IMR-90 (cell line): ENCODE results near the gene HYOU1. TPM values are rescaled to one million over a fixed set of nuclear protein-coding genes. Genes with fewer than 3 reads are reported as not detected.

Source experiments
- ATAC-seq: fragments of 200-7000 bp; cut with Tn5 transposase; 2 replicates; pipeline ENCODE4 v1.9.1; 2020; ENCODE audit warnings: low read depth, mild to moderate bottlenecking, moderate library complexity
- BruUV-seq: library from RNA; stranded (reverse); fragments of 400-500 nt; replicated peaks from 2 replicates; lab custom pipeline; 2021; lab: Mats Ljungman, UMichigan
- CTCF ChIA-PET: fragments of 300-600 bp; formaldehyde crosslinking; extraction: SDS; loops from one replicate; lab custom pipeline; 2021; ENCODE audit warnings: antibody characterized with exemption; lab: Yijun Ruan, JAX
- POLR2A ChIA-PET: fragments of 300-600 bp; sonication (Branson Sonifier 250); formaldehyde crosslinking; loops from one replicate; lab custom pipeline; 2022; ENCODE audit warnings: antibody characterized with exemption; ENCODE audit not compliant: unreplicated experiment; lab: Charles Lee
- DNase-seq: peaks from one replicate; pipeline ENCODE4 v3.0.0; 2013
- H2AFZ ChIP-seq: replicated peaks from 2 replicates; pipeline ENCODE3; 2013; ENCODE audit warnings: low read length, mild to moderate bottlenecking; ENCODE audit not compliant: poor library complexity
- H2AK5ac ChIP-seq: 2 replicates; pipeline ENCODE4 v1.6.1; 2013; ENCODE audit warnings: low read depth, low read length, inconsistent platforms
- H2AK9ac ChIP-seq: replicated peaks from 2 replicates; pipeline ENCODE3; 2013; ENCODE audit warnings: mild to moderate bottlenecking, low read depth, low read length, moderate library complexity; ENCODE audit not compliant: poor library complexity
- H2BK120ac ChIP-seq: 2 replicates; pipeline ENCODE4 v1.6.1; 2013; ENCODE audit warnings: low read depth, low read length, inconsistent platforms
- H2BK15ac ChIP-seq: 3 replicates; pipeline ENCODE4 v1.6.1; 2013; ENCODE audit warnings: low read depth, low read length, inconsistent platforms
- H2BK20ac ChIP-seq: 2 replicates; pipeline ENCODE4 v1.6.1; 2013; ENCODE audit warnings: low read depth, mild to moderate bottlenecking, inconsistent platforms, low read length, moderate library complexity
- H2BK5ac ChIP-seq: 2 replicates; pipeline ENCODE4 v1.6.1; 2013; ENCODE audit warnings: mild to moderate bottlenecking, low read depth, low read length, inconsistent platforms; ENCODE audit not compliant: poor library complexity, severe bottlenecking
- H3K14ac ChIP-seq: replicated peaks from 2 replicates; pipeline ENCODE4 v1.6.1; 2013; ENCODE audit warnings: low read depth, low read length, inconsistent platforms
- H3K18ac ChIP-seq: 2 replicates; pipeline ENCODE4 v1.6.1; 2013; ENCODE audit warnings: low read depth, low read length, control low read depth
- H3K23ac ChIP-seq: 2 replicates; pipeline ENCODE4 v1.6.1; 2013; ENCODE audit warnings: low read depth, low read length, inconsistent platforms
- H3K27ac ChIP-seq: 2 replicates; pipeline ENCODE4 v1.5.1; 2013; ENCODE audit warnings: mild to moderate bottlenecking, control low read depth, low read length; ENCODE audit not compliant: insufficient read depth
- H3K27me3 ChIP-seq: 2 replicates; pipeline ENCODE4 v1.6.1; 2013; ENCODE audit warnings: low read length; ENCODE audit not compliant: control insufficient read depth, insufficient read depth
- H3K36me3 ChIP-seq: 2 replicates; pipeline ENCODE4 v1.6.1; 2013; ENCODE audit warnings: low read length, mixed read lengths; ENCODE audit not compliant: control insufficient read depth, insufficient read depth
- H3K4ac ChIP-seq: 2 replicates; pipeline ENCODE4 v1.6.1; 2013; ENCODE audit warnings: low read depth, low read length, inconsistent platforms
- H3K4me1 ChIP-seq: 2 replicates; pipeline ENCODE4 v1.6.1; 2013; ENCODE audit warnings: low read length, mixed read lengths; ENCODE audit not compliant: control insufficient read depth, insufficient read depth
- H3K4me2 ChIP-seq: 2 replicates; pipeline ENCODE4 v1.6.1; 2013; ENCODE audit warnings: low read depth, mild to moderate bottlenecking, control low read depth, low read length, moderate library complexity
- H3K4me3 ChIP-seq: 2 replicates; pipeline ENCODE4 v1.5.1; 2013; ENCODE audit warnings: low read depth, mild to moderate bottlenecking, control low read depth, low read length, moderate library complexity; ENCODE audit not compliant: insufficient read depth
- H3K56ac ChIP-seq: 2 replicates; pipeline ENCODE4 v1.6.1; 2013; ENCODE audit warnings: low read length, inconsistent platforms; ENCODE audit not compliant: insufficient read depth; ENCODE audit errors: extremely low read depth
- H3K79me1 ChIP-seq, 2 experiments: 2 replicates each; pipeline ENCODE4 v1.6.1; 2013; ENCODE audit warnings: low read length in 2 of 2, inconsistent platforms in 1 of 2, low read depth in 1 of 2
- H3K9ac ChIP-seq: 2 replicates; pipeline ENCODE4 v1.6.1; 2013; ENCODE audit warnings: low read depth, low read length, control low read depth
- H3K9me1 ChIP-seq: 2 replicates; pipeline ENCODE4 v1.6.1; 2013; ENCODE audit warnings: low read length, inconsistent platforms; ENCODE audit not compliant: insufficient read depth
- H3K9me3 ChIP-seq: 2 replicates; pipeline ENCODE4 v1.6.1; 2013; ENCODE audit warnings: low read length; ENCODE audit not compliant: control insufficient read depth, insufficient read depth
- H4K20me1 ChIP-seq: 2 replicates; pipeline ENCODE4 v1.6.1; 2013; ENCODE audit warnings: low read length, inconsistent platforms; ENCODE audit not compliant: insufficient read depth
- H4K5ac ChIP-seq: 2 replicates; pipeline ENCODE4 v1.6.1; 2013; ENCODE audit warnings: mild to moderate bottlenecking, low read depth, low read length, control low read depth
- H4K8ac ChIP-seq, 2 experiments: 2 replicates each; pipeline ENCODE4 v1.6.1; 2013; ENCODE audit warnings: low read depth in 2 of 2, low read length in 2 of 2, control low read depth in 1 of 2, inconsistent platforms in 1 of 2
- H4K91ac ChIP-seq: 2 replicates; pipeline ENCODE4 v1.6.1; 2013; ENCODE audit warnings: low read depth, low read length, inconsistent platforms; ENCODE audit not compliant: insufficient read depth
- BHLHE40 ChIP-seq: fragments of 150-350 bp; IDR thresholded peaks from 2 replicates; pipeline ENCODE4 v1.6.1; 2016; ENCODE audit warnings: mild to moderate bottlenecking, low read depth, low read length
- CEBPB ChIP-seq: IDR thresholded peaks from 2 replicates; pipeline ENCODE4 v1.6.1; 2012; ENCODE audit warnings: low read depth, low read length, improper control_type of control experiment
- CHD1 ChIP-seq: IDR thresholded peaks from 2 replicates; pipeline ENCODE4 v1.6.1; 2012; ENCODE audit warnings: low read depth, low read length, improper control_type of control experiment
- FOS ChIP-seq: fragments of 150-350 bp; IDR thresholded peaks from 2 replicates; pipeline ENCODE4 v1.6.1; 2016; ENCODE audit warnings: low read depth, low read length
- MAZ ChIP-seq: IDR thresholded peaks from 2 replicates; pipeline ENCODE4 v1.6.1; 2012; ENCODE audit warnings: low read depth, mild to moderate bottlenecking, low read length, improper control_type of control experiment, moderate library complexity, borderline replicate concordance
- MXI1 ChIP-seq: IDR thresholded peaks from 2 replicates; pipeline ENCODE4 v1.6.1; 2012; ENCODE audit warnings: low read depth, mild to moderate bottlenecking, low read length, moderate library complexity, borderline replicate concordance
- NFE2L2 ChIP-seq: fragments of 150-350 bp; IDR thresholded peaks from 2 replicates; pipeline ENCODE4 v1.6.1; 2016; ENCODE audit warnings: low read depth, mild to moderate bottlenecking, low read length
- RAD21 ChIP-seq: IDR thresholded peaks from 2 replicates; pipeline ENCODE4 v1.6.1; 2012; ENCODE audit warnings: low read length, improper control_type of control experiment
- RCOR1 ChIP-seq: IDR thresholded peaks from 2 replicates; pipeline ENCODE4 v1.6.1; 2012; ENCODE audit warnings: mild to moderate bottlenecking, low read length, improper control_type of control experiment; ENCODE audit not compliant: insufficient replicate concordance
- RFX5 ChIP-seq: IDR thresholded peaks from 2 replicates; pipeline ENCODE4 v1.8.0; 2012; ENCODE audit warnings: low read depth, mild to moderate bottlenecking, low read length, moderate library complexity
- SMC3 ChIP-seq: fragments of 150-350 bp; IDR thresholded peaks from 2 replicates; pipeline ENCODE4 v1.6.1; 2016; ENCODE audit warnings: low read depth, mild to moderate bottlenecking, antibody characterized with exemption, low read length, moderate library complexity
- USF2 ChIP-seq: fragments of 150-350 bp; IDR thresholded peaks from 2 replicates; pipeline ENCODE4 v1.6.1; 2017; ENCODE audit warnings: mild to moderate bottlenecking, antibody characterized with exemption, low read length, low read depth
- WGBS, 2 experiments: methylation state at CpG; one replicate each; pipeline versions ENCODE4 v1.1.5 to v1.1.7; 2013; ENCODE audit warnings: missing lambda C conversion rate in 2 of 2; ENCODE audit not compliant: insufficient read length in 1 of 2; ENCODE audit errors: extremely low coverage in 2 of 2; 5-methylcytosine and 5-hydroxymethylcytosine counted together
- dilution Hi-C: fragments of 300-500 bp; cut with HindIII; formaldehyde crosslinking; loops from one replicate; pipeline ENCODE4 v1.14.3; 2018; ENCODE audit warnings: low sequenced_read_pairs; ENCODE audit not compliant: unreplicated experiment
- in situ Hi-C: fragments of 300-500 bp; cut with MboI; formaldehyde crosslinking; loops from 3 replicates; pipeline ENCODE4 v1.14.3; 2019; ENCODE audit warnings: low sequenced_read_pairs, inconsistent platforms, mixed read lengths
- intact Hi-C: fragments of 100-400 bp; cut with micrococcal nuclease; formaldehyde crosslinking; loops from 2 replicates; pipeline ENCODE4 v1.10.0; 2022
- polyA plus RNA-seq, 3 experiments: library from polyadenylated mRNA; depleted of rRNA; stranded (reverse); fragments of >200 nt; gene quantifications; 2 replicates each; pipeline ENCODE4 v1.2.3, GENCODE V29; 2012; ENCODE audit warnings: low replicate concordance in 1 of 3
- total RNA-seq: library from RNA; depleted of rRNA; stranded (reverse); fragments of >200 nt; gene quantifications from 2 replicates; pipeline ENCODE4 v1.2.3, GENCODE V29; 2012

HYOU1 gene
- total and polyA plus RNA-seq, 2 of the 4 experiments (the other 2 are of a cell fraction): 117 to 181 TPM

DNA sequence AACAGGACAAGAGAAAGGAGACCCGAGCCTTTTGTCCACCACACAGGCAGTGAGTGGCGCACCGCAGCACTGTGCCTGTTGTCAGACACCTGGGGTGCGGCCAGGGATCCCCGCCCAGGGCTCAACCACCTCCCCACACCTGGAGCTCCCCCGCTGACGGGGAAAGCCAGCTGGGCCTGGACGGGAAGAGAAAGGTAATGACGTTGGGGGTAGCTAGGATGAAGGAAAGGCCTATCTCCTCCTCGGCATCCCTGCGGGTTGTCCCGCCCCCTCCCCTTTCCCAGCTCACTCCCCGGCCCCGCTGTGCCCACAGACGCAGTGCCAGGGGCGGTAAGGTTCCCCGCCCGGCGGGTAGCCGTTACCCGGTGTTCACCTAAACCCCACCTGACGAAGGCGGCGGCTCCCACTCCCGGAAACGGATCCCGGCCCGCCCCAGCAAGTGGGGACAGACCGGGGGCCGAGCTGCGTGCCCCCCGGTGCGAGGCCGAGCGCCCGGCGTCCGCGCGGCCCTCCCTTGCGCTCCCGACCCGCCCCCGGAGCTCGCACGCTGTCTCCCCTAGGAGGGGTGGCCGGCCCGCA lies 495 bp downstream of the HYOU1 start:
- Histone ChIP-seq H3K23ac (peak overlapping the region; percentile 52), H3K9ac (peak overlapping the region; percentile 64), H3K27me3 (no peaks in the 10 kb centered on the region), H3K4me2 (peak overlapping the region; percentile 83), H3K4ac (peak overlapping the region; percentile 87), H4K5ac (no peak overlapping the region), H3K4me3 (peak overlapping the region; percentile 87), H3K14ac (peak overlapping the region; percentile 94), H3K56ac (no peak overlapping the region), H3K79me1 (peaks cover 17 to 53% of the 10 kb centered on the region in 2 experiments), H3K18ac (no peak overlapping the region), H3K4me1 (peaks cover 4% of the 10 kb centered on the region; the same call in 1 of the 2 replicates), H2BK20ac (no peak overlapping the region), H2BK120ac (no peak overlapping the region), H2AK9ac (peak overlapping the region; percentile 97), H3K36me3 (peaks cover 36% of the 10 kb centered on the region), H3K27ac (peak overlapping the region; percentile 74), H2AFZ (peak overlapping the region; percentile 98), H4K20me1 (0 out of 2 replicates have a peak, but pooled peaks cover 5% of the 10 kb centered on the region), H4K91ac (peak overlapping the region; percentile 23), H2AK5ac (peak overlapping the region; percentile 61), H4K8ac (peak overlapping the region; percentile 59 to 78; a peak in 2 of 4 replicates), H3K9me3 (no peaks in the 10 kb centered on the region), H3K9me1 (peaks cover 9% of the 10 kb centered on the region), H2BK5ac (peak overlapping the region; percentile 47), H2BK15ac (no peak overlapping the region)
- in situ Hi-C loops (no loop called here), intact Hi-C loops (no loop called here), dilution Hi-C loops (no loop called here)
- CTCF ChIA-PET: no interaction called here
- 1% methylated on average over 37 of the region's 48 CpGs; no CpG with 5 or more reads in 1 of the 2 experiments for WGBS, 2 experiments
- POLR2A ChIA-PET: interaction anchor here (1.5 kb wide), 1 partner anchor 11 kb away, joined by 4 read pairs; the partner anchor contains the start of gene VPS11
- ATAC-seq (peak; percentile 6), DNase-seq (peak; percentile 3)
- BruUV-seq: no TSS peak
- TF ChIP-seq CHD1 (no peak), MXI1 (no peak), NFE2L2 (no peak), USF2 (no peak), CEBPB (no peak), BHLHE40 (no peak), RAD21 (no peak), RFX5 (no peak), SMC3 (no peak), FOS (no peak), MAZ (no peak), RCOR1 (no peak)
